HG03159 (cell line): ENCODE measurements around the gene CLDN19.
"Not testable (repeated sequence)": the region's sequence is repeated elsewhere in the genome, so short reads cannot be mapped to it uniquely, and the experiment has no call there.

Experiments
- ATAC-seq: cut with Tn5 transposase; IDR thresholded peaks from one replicate; pipeline ENCODE4 v1.9.1; 2021; ENCODE audit warnings: mild to moderate bottlenecking, moderate library complexity; ENCODE audit not compliant: unreplicated experiment

CLDN19 gene

DNA sequence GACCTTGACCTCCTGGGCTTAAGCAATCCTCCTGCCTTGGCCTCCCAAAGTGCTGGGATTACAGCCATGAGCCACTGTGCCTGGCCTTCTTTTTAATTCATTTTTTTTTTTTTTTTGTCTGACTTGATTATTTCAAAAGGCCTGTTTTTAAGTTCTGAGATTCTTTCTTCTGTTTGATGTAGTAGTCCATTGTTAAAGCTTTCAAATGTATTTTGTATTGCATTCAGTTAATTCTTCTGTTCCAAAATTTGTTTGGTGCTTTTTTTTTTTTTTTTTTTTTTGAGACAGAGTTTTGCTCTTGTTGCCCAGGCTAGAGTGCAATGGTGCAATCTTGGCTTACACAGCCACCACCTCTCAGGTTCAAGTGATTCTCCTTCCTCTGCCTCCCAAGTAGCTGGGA, 25.6 kb downstream of the CLDN19 start:
- ATAC-seq = not testable (repeated sequence)

DNA sequence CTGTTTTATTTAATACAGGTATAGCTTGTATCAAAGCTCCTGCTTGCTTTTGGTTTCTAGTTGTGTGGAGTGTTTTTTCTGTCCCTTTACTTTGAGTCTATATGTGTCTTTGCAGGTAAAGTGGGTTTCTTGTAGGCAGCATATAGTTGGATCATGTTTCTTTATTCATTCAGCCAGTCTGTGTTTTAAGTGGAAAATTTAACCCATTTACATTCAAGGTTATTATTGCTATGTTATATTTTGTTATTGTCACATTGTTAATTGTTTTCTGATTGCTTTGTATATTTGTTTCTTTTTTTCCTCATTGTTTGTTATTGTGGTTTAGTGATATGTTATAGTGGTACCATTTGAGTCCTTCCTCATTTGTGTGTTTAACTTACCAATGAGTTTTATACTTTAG, 26.7 kb downstream of the CLDN19 start:
- ATAC-seq = no peak

DNA sequence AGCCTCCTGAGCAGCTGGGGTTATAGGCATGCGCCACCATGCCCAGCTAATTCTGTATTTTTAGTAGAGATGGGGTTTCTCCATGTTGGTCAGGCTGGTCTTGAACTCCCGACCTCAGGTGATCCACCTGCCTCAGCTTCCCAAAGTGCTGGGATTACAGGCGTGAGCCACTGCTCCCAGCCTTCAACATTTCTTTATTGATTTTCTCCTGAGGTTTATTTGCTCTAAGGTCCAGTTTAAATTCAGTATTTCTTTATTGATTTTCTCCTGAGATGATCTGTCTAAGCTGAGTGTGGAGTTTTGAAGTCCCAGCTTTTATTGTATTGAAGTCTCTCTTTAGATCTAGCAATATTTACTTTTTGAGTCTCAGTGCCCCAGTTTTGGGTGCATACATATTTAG, 27.2 kb downstream of the CLDN19 start:
- not testable (repeated sequence) for ATAC-seq

DNA sequence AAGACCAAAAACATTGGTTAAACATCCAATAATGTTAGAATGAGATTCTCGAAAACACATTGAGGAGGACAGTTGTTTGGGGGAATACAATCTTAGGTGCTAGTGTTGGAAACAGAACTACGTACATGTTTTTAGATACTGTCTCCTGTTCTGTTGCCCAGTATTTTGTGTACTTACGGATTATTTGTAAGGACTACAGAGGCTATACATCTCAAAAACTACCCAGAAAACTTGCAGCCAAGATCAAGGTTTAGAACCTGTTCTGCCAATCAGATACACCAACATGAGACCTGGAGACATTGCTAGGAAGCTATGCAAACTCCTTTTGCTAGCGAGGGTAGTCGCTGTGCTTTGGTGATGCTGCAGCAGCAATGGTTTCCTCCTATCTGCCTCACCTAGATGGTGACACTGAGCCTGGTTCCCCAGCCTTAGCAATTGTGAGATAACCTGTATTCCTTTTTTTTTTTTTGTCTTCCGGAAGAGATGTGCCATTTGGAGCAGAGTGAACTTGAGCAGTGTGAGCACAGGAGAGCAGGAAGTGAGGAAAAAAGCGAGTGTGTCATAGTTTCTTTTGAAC, 36.1 kb downstream of the CLDN19 start:
- no peak for ATAC-seq

DNA sequence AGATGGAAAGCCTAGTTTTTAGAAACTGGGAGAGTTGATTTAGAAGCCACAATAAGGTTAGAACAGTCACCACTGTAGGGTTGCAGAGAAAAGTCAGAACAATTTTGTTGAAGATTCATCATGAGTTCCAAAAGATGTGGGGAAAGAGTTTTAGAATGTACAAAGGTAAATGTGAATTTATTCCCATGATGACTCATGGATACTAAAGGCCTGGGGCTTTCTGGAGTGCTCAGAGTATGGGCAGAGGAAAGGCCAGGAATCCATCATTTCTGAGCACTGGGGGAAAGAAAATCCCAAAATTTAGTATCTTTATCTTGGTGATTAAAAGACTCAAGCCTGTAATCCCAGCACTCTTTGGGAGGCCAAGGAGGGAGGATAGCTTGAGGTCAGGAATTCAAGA, 40.0 kb downstream of the CLDN19 start:
- no peak for ATAC-seq

DNA sequence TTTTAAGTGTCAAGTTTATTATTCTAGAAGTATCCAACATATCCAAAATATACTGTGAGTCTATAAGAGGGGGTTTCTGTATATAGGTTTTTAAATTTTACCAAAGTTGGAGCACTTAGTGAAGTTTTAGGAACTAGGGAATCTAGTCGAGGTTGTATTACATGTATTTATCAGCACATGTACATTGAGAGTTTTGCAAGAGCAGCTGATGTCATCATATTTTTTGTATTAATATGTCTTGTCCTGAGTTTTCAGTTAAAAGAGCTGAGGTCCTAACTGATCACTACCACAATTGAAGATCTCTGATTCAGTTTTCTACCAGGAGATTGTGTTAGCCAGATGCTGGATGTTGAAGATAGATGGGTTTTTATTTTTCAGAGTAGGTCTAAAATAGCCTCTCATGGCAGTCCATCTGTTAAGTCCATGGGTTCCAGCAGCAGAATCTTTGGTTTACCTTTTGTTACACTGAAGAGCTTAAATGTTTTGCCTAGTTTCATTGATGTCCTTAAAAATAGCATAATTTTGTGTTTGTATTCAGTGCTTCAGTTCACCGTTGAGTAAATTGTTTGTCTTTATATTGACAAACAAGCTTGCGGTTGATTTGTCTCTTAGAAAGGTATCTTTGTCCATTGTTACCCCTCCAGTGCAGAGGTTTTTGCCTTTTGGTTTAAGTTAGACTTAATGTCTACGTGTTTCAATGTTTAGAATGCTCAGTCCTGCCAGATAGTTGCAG, 41.8 kb downstream of the CLDN19 start:
- no peak for ATAC-seq

DNA sequence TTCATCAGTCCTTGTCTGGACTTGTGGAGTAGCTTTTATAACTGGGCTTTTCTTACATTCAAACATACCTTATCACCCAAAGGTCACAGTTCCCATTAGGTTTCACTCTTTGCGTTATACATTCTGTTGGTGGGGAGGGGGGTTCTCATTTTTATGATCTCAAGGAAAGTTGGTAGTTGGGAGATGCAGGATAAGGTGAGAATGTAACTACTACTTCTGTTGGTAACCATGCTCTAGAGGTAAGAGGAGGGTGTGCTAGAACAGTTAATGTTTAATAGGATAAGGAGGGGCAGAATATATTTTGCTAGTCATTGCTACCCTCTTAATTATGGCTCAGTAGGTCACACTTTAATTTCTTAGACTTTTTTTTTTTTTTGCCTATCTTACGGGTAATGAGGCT, 47.1 kb downstream of the CLDN19 start:
- ATAC-seq = no peak

DNA sequence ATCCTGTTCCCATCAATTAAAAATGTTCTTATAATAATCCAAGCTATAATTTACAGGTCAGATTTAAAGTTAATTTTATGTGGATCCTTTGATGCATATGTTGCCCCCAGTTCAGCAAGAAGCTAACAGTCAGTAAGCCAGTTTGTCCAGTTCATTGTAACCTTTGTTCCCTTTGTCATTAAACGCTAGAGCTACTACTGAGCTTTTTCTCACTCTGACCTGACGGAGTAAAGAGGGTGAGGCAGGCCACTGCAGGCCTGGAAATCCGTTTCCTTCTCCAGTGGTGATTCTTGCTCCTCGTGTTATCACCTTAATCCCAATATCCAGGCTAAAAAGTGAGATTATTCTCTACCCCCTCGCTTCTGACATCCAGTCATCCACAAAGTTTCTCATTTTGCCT, 47.6 kb downstream of the CLDN19 start:
- ATAC-seq = no peak

DNA sequence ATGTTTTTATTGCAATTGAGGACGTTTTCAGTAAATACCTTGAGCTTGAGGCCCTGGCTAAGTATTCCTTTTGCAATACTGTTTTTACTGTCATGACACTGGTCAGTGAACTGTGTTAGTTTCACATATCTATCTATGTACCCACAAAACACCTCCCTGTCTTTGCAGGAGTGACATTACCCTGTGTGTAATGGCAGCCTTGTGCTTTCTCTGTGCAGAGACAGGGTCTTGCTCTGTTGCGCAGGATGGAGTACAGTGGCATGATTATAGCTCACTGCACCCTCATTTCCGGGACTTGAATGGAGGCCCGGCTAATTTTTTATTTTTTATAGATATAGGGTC, 48.9 kb downstream of the CLDN19 start:
- ATAC-seq = no peak

DNA sequence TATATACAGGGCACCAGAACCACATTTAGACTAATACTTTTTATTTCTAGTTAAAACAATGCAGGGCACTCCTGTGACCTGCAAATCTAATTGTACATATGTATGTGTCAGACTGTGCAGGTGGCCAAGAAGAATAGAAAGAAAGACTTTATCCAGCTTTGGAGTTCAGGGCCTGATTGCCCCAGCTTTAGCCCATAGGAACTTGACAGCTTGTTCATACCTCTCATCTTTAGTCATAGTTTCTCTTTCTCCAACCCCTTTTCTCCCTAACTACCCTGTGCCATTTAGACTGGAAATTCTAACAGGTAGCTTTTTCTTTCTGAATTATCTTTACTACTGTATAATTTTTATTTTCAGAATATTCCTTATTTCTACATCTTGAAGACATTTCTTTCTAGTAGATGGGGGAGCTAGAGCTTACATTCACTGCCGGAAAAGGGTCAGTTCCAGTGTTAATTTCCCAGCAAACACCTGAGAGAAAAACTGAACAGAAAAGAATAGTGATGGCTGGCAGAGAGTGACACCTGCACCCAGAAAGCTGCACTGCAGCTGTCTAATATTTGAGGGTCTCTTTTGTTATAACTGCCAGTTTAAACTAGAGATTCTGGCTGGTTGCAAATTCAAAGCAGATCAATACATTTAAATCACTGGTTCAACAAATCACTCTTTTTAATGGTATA, 49.4 kb downstream of the CLDN19 start:
- ATAC-seq = no peak

DNA sequence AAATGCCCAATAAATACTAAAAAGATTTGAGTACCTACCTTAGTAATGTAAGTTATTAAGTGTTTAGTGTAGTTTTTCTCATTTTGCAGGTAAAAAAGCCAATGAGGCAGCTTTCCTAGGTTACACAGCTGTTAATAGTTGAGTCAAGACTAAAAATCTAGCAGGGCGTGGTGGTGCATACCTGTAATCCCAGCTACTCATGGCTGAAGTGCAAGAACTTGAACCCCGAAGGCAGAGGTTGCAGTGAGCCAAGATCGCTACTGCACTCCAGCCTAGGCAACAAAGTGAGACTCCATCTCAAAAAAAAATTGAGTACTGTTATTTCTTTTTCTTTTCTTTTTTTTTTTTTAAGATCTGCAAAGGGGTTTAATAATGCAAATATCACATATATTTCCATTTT, 50.1 kb downstream of the CLDN19 start:
- no peak for ATAC-seq

DNA sequence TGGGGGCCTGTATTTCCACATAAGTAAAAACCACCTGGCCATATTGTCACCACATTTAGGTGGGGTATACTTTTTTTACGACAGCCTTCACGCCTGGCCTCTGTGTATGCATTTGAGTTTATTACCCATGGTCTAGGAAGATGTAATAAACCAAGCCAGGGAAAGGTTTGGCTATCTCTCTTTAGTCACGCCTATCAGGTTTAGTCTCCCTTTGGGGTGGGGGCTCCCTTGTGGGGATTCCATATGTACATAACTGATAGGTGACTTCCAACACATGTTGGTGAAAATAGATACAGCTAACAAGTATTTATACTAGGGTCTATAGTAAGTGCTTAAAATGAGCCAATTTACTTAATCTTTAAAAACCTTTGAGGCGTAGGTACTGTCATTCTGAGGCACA, 53.6 kb downstream of the CLDN19 start:
- no peak for ATAC-seq

DNA sequence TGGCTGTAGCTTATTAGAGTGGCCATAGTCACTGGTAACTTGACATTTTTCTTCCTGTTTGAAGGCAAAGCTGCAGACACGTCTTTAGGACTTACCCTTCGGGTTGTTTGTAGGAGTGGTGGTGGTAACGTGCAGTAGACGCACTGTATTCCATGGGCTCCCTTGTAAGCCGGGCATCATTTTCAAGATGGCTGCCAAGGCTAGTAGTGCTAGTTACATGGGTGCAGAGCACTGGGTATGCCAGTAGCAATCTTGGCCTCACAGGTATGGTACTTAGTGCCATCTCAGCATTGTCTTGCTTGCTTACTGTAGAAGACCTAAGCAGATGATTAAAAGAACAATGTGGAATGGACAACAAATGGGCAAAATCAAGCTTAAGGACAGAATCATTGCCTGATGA, 55.9 kb downstream of the CLDN19 start:
- ATAC-seq = no peak
